GM21447 (cell line): ENCODE measurements around the gene DHX8.
"Not testable (repeated sequence)": the region's sequence is repeated elsewhere in the genome, so short reads cannot be mapped to it uniquely, and the experiment has no call there.

Experiments used
- ATAC-seq: cut with Tn5 transposase; IDR thresholded peaks from one replicate; pipeline ENCODE4 v1.9.1; 2021; ENCODE audit not compliant: unreplicated experiment

DHX8 gene

DNA sequence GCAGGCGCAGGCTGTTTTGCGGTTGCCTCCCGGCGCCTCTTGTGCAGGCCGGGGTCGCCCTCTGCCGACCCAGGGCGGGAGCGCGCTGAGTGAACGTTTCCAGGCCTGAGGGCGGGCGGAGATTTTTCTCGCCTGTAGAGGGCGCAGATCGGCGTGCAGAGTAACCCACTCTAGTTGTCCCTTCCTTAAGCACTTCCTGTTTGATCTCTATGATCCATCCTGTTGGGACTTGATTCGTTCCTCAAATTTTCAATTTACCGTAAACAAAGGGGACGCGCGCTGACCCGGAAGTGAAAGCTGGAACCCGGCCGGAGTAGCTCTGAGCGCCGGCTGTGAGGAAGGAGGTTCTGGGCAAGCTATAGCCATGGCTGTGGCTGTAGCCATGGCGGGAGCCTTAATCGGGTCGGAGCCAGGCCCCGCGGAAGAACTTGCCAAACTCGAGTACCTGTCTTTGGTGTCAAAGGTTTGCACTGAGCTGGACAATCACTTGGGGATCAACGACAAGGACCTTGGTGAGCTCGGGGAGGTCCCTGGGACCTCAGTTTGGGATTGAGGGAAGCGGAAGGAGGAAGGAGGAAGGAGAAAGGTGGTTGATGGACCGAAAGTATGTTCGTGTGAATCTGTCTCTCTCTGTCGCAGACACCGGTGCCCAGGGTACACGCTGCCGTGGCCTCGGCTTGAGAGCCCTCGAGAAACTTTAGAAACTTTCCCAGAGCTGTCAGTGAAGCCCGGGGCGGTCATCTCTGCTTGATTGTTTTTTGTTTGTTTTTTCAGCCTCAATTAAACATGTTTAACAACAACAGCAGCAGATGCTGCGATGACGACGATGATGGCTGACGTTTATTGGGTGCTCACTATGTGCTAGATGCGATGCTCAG, at the start of gene DHX8:
DHX8 (plus strand) TSS at position 302 of the 878 bp plus-strand sequence; CDS start at position 365, 63 bp downstream.
- ATAC-seq = peak; percentile 92

DNA sequence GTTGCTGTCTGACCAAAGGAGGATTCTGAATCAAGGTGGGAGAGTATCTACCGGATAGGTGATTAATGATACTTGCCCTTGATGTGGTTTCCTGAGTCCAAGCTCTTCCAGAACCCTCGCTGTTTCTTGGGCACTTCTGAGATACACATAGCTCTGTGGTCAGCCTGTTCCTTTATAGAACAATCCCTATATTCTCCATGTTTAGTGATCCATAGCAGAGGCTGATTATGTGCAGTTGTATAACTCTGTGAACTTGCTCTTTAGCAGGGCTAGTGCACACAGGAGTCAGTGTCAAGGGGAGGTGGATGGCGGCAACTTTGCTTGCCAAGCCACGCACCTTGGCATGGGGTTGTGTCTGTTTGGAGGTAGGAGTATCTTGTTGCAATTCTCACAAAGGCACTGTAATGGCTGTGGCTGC, 48.9 kb upstream of the DHX8 start:
- ATAC-seq = no peak

DNA sequence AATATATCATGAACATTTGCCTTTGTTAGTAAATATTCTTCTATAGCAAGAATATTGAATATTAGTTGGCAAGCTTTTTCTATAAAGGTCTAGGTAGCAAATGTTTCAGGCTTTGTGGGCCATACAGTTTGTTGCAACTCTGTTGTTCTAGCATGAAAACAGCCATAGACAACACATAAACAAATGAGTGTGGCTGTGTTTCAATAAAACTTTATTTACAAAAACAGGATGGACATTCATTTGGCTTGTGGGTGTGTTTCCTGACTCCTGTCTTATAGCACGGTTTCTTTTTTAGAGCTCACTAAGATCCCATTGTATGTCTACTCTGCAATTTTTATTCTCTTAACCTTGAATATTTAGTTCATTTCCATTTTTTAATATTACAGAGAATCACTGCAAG, 46.0 kb upstream of the DHX8 start:
- no peak for ATAC-seq

DNA sequence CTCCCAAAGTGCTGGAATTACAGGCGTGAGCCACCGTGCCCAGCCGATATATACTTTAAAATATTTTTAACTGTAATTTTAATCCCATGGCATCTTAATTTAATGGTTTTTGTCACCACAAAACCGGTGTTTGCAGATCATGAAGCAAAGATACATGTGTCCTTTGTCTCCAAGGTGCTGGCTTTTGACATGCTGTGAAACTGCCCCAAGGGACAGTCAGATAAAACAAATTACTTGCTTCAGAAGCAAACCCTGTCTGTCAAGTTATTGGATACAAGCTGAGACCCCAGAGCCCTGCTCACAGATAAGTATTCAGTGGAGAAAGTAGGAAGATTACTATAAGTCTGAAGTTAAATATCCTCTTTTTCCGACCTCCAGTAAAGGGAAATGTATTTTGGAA, 45.1 kb upstream of the DHX8 start:
- no peak for ATAC-seq

DNA sequence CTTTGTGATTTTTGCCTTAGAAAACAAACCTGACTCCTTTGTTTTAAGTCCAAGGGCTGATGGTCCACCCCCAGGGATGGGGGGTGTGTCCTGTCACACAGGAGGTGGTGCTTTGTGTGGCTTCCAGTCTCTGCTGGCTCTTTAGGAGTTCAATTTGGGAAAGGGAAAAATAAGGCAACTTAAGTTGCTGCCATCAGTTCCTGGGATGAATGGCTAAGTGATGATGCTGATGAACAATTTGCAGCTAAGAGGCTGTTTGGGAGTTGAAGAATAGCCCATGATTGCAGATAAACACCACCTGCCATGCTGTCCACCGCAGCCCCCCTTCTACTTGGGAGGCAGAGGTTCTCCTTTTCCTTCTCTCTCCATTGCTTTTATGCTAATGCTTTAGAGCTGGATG, 44.7 kb upstream of the DHX8 start:
- ATAC-seq = no peak

DNA sequence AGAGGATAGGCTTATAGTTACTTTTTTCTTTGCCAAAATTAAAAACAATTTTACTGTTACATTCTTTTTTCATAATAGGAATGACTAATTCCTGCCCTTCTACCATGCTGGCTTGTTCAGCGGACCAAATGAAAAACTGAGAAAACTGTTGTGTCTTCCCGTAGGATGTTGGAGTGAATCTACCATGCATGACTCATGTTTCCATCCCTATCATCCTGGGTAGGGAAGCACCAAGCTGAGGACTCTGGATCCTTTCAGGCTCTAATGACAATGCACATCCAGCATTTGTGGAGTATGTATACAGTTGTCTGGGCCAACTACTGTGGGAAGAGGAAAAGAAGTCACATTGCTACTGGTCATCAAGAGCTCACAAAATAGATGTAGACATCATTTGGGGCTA, 41.1 kb upstream of the DHX8 start:
- no peak for ATAC-seq

DNA sequence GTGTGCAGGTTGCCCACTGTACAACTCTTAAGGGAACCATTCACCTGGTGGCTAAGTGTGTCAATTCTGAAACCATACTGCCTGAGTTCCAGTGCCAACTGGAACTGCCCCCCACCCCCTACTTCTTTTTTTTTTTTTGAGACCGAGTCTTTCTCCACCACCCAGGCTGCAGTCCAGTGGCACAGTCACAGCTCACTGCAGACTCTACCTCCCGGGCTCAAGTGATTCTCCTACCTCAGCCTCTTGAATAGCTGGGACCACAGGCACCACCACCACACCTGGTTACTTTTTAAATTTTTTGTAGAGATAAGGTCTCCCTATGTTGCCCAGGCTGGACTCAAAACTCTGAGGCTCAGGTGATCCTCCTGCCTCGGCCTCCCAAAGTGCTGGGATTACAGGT, 40.4 kb upstream of the DHX8 start:
- ATAC-seq = no peak

DNA sequence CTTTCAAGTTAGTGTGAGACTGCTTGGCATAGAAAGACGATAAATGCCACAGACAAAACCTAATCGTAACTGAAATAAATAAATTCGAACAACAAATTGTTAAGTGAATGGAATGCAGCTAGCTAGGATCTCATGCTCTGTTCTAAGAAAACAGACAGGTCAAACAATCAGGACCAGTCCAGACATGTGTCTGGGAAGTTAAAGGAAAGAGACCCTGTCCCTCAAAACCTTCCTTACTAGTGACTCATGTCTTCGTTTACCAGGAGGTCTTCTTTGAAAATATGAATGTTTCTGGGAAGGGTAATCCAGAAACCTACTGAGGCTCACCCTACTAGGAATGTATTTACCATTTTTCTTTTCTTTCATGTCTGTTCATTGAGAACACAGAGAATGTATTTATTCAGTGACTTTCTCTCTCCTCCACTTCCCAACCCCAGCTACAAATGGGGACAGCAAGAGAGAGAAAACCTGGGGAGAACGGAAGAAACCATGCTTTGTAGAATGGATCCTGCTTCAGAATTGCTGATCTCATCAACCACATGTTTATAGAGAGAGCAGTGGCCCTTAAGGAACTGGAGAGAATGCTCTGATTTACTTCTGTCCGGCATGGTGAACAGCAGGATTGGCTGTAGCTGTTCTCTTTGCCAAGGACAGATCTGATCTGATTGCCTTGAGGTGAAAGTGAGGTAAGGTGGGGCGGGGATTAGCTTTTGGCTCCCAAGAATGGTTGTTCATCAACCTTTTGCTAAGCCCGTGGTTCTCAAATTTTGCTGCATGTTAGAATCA, 39.4 kb upstream of the DHX8 start:
- ATAC-seq = no peak

DNA sequence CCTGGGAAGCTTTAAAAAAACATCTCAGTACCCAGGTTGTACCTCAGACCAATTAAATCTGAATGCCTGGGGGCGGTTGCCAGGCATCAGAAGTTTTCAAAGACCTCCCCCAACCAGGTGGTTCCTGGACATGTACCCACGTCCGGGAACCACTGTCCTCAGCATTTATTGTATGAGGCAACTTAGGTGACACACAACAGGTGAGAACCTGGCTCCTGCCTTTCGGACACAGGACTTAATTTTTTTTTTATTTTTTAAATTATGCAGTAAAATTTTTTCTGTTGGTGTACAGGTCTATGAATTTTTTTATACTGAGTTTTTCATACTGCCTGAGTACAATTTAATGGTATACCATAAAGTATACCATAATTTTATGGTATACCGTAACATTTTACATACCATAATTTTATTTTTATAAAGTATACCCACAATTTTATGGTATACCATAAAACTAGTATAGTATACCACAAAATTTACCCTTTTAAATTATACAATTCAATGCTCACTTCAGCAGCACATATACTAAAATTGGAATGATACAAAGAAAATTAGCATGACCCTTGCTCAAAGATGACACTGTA, 38.7 kb upstream of the DHX8 start:
- no peak for ATAC-seq

DNA sequence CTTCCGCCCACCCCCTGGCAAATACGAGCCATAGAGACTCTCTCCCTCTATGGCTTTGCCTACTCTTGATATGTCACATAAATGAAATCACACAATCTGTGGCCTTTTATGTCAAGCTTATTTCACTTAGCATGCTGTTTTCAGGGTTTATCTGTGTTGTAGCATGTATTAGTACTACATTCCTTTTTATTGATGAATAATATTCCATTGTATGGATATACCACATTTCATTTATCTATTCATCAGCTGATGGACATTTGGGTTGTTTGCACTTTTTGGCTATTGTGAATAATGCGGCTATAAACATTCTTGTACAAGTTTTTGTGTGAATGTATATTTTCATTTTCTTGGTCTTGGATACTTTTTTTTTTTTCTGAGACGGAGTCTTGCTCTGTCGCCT, 37.0 kb upstream of the DHX8 start:
- ATAC-seq = no peak

DNA sequence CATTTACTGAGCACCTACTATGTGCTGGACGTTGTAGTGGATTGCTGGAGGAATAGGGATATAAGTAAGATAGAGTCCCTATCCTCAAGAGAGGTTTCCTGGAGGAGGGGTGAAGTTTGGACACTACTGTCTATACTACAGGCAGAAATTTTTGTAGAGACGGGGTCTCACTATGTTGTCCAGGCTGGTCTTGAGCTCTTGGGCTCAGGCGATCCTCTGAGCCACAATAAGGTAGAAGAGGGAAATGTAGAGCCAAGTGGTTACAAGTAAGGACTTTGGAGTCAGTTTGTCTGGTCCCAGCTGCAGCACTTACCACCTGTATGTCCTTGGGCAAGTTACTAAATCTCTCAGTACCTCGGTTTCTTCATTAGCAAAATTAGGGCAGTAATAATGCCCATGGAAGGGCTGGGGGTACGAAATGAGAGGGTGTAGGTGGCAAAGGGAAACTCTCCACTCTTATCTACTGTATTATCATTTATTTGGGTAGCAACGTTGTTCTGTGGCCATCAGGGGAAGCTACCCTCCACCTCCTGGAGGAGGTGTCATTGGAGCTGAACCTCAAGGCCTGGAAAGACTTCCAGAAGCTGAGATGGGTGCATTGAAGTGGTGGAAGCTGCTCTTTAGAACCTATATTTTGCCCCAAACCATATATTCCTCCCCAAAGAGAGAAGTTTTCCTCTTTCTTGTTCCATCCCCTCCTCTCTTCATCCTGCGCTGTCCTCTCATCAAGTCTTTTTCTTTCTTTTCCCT, 34.9 kb upstream of the DHX8 start:
- no peak for ATAC-seq

DNA sequence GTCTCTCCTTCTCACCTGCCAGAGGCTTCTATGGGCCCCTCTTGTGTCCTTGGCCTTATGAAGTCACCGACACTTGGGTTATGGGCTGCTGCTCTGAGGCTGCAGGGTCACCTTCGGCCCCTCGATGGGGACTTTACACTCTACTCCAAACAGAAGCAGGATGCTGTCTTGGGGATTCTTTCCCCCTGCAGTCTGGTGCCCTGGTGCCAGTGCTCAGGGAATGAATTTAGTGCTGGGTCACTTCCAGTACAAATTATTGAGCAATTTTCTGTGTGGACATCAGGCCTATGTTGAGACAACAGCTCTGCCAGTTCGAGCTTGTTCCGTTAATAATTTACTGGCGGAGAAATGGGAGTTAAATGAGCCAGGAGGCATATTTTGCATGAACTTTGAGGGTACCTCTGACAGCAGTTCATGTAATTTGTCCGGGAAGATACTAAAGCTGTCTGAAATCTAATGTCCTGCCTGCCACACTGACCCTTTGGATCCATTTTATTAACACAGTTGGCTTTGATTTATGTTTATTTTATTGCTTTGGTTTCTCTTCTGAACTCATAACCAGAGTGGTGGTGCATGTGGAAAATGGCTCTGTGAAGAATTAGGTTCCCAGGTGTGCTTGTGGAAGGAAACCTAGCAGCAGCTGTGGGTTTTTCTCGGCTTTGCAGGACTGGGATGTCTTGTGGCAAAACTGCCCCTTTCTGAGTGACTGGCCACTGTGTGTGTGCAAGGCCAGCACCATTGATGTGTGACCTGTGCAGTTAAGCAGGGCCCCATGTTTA, 34.1 kb upstream of the DHX8 start:
- ATAC-seq = no peak

DNA sequence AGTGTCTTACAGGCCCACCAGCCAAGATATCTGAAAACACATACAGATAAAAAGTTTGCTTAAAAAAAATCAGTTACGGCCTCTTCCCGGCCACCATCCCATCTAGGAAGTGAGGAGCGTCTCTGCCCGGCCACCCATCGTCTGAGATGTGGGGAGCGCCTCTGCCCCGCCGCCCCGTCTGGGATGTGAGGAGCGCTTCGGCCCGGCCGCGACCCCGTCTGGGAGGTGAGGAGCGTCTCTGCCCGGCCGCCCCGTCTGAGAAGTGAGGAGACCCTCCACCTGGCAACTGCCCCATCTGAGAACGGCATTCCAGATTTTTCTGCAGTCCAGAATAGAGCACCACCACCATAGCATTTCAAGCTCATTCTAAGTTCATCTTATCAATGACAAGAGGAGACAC, 33.0 kb upstream of the DHX8 start:
- ATAC-seq = not testable (repeated sequence)

DNA sequence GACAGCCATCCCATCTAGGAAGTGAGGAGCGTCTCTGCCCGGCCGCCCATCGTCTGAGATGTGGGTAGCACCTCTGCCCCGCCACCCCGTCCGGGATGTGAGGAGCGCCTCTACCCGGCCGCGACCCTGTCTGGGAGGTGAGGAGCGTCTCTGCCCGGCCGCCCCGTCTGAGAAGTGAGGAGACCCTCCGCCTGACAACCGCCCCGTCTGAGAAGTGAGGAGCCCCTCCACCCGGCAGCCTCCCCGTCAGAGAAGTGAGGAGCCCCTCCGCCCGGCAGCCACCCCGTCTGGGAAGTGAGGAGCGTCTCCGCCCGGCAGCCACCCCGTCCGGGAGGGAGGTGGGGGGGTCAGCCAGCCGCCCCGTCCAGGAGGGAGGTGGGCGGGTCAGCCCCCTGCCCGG, 32.0 kb upstream of the DHX8 start:
- ATAC-seq = not testable (repeated sequence)

DNA sequence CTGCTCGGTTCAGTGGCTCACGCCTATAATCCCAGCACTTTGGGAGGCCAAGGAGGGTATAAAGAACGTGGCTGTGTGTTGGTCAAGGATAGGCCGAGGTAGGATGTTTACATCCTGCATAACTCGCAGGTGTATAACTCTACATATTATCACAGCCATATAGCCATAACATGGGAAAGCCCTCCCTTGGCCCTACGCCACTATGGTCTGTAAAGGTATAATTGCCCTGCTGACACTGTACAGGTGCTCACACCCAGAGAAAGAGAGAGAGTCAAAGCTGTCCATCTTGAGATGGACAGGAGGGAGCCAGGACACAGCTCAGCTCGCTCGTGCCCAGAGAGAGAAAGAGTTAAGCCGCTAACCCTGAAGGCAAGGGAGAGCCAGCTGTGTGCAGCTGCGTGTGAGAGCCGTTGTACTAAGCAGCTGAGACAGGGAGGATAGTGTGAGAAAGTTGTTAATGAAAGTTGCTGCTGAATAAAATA, 30.4 kb upstream of the DHX8 start:
- no peak for ATAC-seq

DNA sequence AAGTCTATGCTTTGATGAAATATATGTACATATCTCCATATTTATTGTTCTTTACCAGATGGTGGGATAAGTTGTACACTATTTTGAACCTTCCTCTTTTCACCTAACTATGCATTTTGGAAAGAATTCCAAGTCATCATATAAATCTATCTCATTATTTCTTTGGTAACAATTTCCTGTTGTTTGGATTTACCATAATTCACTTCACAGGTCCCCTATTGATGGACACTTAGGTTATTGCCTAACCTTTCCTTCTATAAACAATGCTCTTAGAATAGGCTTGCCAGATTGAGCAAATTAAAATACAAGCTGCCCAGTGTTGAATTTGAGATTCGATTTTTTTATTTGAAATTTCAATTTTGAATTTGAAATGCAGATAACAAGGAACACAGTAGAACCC, 28.9 kb upstream of the DHX8 start:
- ATAC-seq = no peak

DNA sequence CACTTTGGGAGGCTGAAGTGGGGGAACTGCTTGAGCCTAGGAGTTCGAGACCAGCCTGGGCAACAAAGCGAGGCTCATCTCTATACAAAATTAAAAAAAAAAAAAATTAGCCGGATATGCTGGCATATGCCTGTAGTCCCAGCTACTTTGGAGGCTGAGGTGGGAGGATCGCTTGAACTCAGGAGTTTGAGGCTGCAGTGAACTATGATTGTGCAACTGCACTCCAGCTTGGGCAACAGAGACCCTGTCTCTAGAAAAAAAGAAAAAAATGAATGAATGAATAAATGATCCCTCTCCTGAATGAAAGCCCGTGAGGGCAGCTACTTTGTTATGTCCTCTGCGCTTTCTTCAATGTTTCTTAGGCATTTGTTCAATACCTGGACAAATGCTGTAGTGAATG, 27.7 kb upstream of the DHX8 start:
- ATAC-seq = no peak

DNA sequence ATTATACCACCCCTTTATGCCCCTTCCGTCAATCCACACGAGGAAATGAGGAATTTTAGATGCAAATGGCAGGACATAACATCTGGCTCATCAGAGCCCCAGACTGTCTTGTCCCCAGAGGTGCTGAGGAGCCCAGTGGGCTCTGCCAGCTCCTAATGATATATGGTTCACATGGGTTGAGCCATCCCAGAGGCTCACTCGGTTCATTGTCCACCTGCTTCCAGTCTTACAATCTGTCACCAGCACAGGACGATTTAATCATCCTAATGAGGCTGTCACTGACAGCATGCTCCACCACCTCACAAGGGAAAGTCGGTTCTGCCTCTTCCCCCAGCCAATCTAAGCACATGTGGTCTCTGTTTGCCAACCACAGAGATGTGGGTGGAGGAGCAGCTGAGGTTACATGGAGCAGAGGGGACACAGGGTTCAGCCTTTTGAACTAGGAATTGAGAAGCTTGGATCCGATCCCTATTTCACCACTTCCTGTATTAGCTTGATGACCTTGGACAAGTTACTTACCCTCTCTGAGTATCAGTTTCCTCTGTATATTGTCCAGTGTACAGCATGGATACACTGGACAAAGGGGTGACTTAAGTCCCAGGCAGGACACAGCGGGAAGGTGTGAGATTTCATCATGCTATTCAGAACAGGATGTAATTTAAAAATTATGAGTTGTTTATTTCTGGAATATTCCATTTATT, 27.0 kb upstream of the DHX8 start:
- ATAC-seq = no peak

DNA sequence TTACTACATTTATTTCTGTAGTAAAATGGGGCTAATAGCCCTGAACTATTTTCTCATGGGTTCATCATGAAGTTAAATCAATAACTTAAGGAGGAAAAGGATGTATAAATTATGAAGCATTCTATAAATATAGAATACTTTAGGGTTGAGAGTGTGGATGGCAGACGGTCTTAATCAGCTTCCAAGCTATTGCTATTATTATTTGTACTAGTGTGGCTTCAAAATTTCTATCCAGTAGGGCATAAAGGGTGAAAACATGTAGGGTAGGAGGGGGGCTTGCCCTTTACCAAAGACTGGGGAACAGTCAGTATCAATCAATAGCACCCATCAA, 26.4 kb upstream of the DHX8 start:
- ATAC-seq = no peak

DNA sequence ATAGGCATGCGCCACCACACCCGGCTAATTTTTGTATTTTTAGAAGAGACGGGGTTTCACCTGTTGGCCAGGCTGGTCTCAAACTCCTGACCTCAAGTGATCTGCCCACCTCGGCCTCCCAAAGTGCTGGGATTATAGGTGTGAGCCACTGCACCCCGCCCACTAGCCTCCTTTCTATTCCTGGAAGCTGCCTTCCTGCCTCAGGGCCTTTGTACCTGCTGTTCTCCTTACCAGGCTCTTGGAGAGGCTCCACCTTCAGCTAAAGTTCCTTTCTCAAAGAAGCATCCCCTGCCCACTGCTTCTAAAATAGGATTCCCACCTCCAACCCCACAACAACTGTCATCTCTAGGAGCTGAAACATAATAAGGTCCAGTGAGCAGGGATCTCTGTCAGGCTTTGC, 23.9 kb upstream of the DHX8 start:
- not testable (repeated sequence) for ATAC-seq
